ENCODE data around the gene GPC6.

Gene GPC6

DNA sequence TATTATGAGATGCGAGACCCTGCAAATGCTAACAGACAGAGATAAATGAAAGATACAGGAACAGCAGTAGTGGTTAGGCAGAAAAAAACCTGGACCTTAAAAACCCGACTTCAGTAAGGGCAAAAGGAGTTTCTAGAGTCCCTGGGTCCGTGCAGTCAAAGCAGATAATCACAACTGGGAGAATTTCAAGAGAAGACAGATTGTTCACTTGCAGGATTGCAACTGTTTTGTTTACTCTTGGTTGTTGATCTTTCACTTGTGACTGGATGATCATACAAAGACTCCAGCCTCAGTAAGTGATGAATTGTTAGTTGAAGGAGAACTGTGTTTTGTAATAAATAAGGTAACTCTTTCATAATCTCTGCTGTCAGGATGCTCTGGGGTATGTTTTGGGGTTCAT, 135.1 kb downstream of the GPC6 start:
- H3K79me2 ChIP-seq (ENCODE audit: insufficient read depth, low read length): no peaks in the 10 kb centered on the region
- no peaks in the 10 kb centered on the region for H3K9me3 ChIP-seq (ENCODE audit: low read length)
- no peak overlapping the region for H3K4me3 ChIP-seq (ENCODE audit: low read depth, low read length, poor library complexity, severe bottlenecking)
- no peaks in the 10 kb centered on the region for H3K36me3 ChIP-seq (ENCODE audit: insufficient read depth, low read length)
- no peaks in the 10 kb centered on the region for H3K9me2 ChIP-seq (ENCODE audit: low read depth, low read length)
- H3K4me1 ChIP-seq (ENCODE audit: insufficient read depth, low read length, severe bottlenecking): no peaks in the 10 kb centered on the region
- H3K27ac ChIP-seq (ENCODE audit: low read depth, low read length, poor library complexity, severe bottlenecking): no peak overlapping the region
- no peak overlapping the region for H2AFZ ChIP-seq (ENCODE audit: low read length)
- H3F3A ChIP-seq (ENCODE audit: insufficient read depth, low read length): no peaks in the 10 kb centered on the region
- no peaks in the 10 kb centered on the region for H3K27me3 ChIP-seq (ENCODE audit: insufficient read depth, low read length)
- H3K9ac ChIP-seq (ENCODE audit: low read length): no peak overlapping the region
- no peak overlapping the region for H3K4me2 ChIP-seq (ENCODE audit: low read length)
- H4K20me1 ChIP-seq (ENCODE audit: insufficient read depth, low read length): no peaks in the 10 kb centered on the region
- no peak for TF ChIP-seq EZH2 (IDR thresholded peaks at IDR 0.05; ENCODE audit: borderline replicate concordance, low read length)
- TF ChIP-seq, protein P1, sequence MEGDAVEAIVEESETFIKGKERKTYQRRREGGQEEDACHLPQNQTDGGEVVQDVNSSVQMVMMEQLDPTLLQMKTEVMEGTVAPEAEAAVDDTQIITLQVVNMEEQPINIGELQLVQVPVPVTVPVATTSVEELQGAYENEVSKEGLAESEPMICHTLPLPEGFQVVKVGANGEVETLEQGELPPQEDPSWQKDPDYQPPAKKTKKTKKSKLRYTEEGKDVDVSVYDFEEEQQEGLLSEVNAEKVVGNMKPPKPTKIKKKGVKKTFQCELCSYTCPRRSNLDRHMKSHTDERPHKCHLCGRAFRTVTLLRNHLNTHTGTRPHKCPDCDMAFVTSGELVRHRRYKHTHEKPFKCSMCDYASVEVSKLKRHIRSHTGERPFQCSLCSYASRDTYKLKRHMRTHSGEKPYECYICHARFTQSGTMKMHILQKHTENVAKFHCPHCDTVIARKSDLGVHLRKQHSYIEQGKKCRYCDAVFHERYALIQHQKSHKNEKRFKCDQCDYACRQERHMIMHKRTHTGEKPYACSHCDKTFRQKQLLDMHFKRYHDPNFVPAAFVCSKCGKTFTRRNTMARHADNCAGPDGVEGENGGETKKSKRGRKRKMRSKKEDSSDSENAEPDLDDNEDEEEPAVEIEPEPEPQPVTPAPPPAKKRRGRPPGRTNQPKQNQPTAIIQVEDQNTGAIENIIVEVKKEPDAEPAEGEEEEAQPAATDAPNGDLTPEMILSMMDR (IDR thresholded peaks at IDR 0.05; ENCODE audit: low read length): no peak

- Histone ChIP-seq H3K9ac (ENCODE audit: low read length) (no peak overlapping the region), H4K20me1 (ENCODE audit: insufficient read depth, low read length) (no peaks in the 10 kb centered on the region), H3K9me2 (ENCODE audit: low read depth, low read length) (no peaks in the 10 kb centered on the region), H3K4me2 (ENCODE audit: low read length) (no peak overlapping the region), H3K27ac (ENCODE audit: low read depth, low read length, poor library complexity, severe bottlenecking) (no peak overlapping the region), H3K27me3 (ENCODE audit: insufficient read depth, low read length) (no peaks in the 10 kb centered on the region), H3K4me3 (ENCODE audit: low read depth, low read length, poor library complexity, severe bottlenecking) (no peak overlapping the region), H2AFZ (ENCODE audit: low read length) (no peak overlapping the region), H3K36me3 (ENCODE audit: insufficient read depth, low read length) (no peaks in the 10 kb centered on the region), H3K79me2 (ENCODE audit: insufficient read depth, low read length) (no peaks in the 10 kb centered on the region), H3F3A (ENCODE audit: insufficient read depth, low read length) (no peaks in the 10 kb centered on the region), H3K4me1 (ENCODE audit: insufficient read depth, low read length, severe bottlenecking) (no peaks in the 10 kb centered on the region), H3K9me3 (ENCODE audit: low read length) (no peaks in the 10 kb centered on the region)
- TF ChIP-seq EZH2 (IDR thresholded peaks at IDR 0.05; ENCODE audit: borderline replicate concordance, low read length): no peak
- TF ChIP-seq, protein P1 (IDR thresholded peaks at IDR 0.05; ENCODE audit: low read length): no peak
Observed at GRCh38 chr13:93364166-93364565, 137.6 kb downstream of the GPC6 start.

- no peaks in the 10 kb centered on the region for H3K4me1 ChIP-seq (ENCODE audit: insufficient read depth, low read length, severe bottlenecking)
- no peaks in the 10 kb centered on the region for H3K9me2 ChIP-seq (ENCODE audit: low read depth, low read length)
- TF ChIP-seq, protein P1 (IDR thresholded peaks at IDR 0.05; ENCODE audit: low read length): no peak
- TF ChIP-seq EZH2 (IDR thresholded peaks at IDR 0.05; ENCODE audit: borderline replicate concordance, low read length): no peak
- no peaks in the 10 kb centered on the region for H3K27me3 ChIP-seq (ENCODE audit: insufficient read depth, low read length)
- no peak overlapping the region for H2AFZ ChIP-seq (ENCODE audit: low read length)
- no peaks in the 10 kb centered on the region for H4K20me1 ChIP-seq (ENCODE audit: insufficient read depth, low read length)
- H3K4me3 ChIP-seq (ENCODE audit: low read depth, low read length, poor library complexity, severe bottlenecking): no peak overlapping the region
- no peak overlapping the region for H3K9ac ChIP-seq (ENCODE audit: low read length)
- H3F3A ChIP-seq (ENCODE audit: insufficient read depth, low read length): no peaks in the 10 kb centered on the region
- no peaks in the 10 kb centered on the region for H3K79me2 ChIP-seq (ENCODE audit: insufficient read depth, low read length)
- H3K4me2 ChIP-seq (ENCODE audit: low read length): no peak overlapping the region
- no peaks in the 10 kb centered on the region for H3K36me3 ChIP-seq (ENCODE audit: insufficient read depth, low read length)
- no peak overlapping the region for H3K27ac ChIP-seq (ENCODE audit: low read depth, low read length, poor library complexity, severe bottlenecking)
- no peaks in the 10 kb centered on the region for H3K9me3 ChIP-seq (ENCODE audit: low read length)
Observed at GRCh38 chr13:93368296-93368695, 141.7 kb downstream of the GPC6 start.

Data from OCI-LY1 (cell line).